ENCODE results near the gene C1QTNF2. TPM values are rescaled to one million over a fixed set of nuclear protein-coding genes. Genes with fewer than 3 reads are reported as not detected.

Gene C1QTNF2
- total RNA-seq, 1 experiment from 2014 or later: 0.39 TPM

DNA sequence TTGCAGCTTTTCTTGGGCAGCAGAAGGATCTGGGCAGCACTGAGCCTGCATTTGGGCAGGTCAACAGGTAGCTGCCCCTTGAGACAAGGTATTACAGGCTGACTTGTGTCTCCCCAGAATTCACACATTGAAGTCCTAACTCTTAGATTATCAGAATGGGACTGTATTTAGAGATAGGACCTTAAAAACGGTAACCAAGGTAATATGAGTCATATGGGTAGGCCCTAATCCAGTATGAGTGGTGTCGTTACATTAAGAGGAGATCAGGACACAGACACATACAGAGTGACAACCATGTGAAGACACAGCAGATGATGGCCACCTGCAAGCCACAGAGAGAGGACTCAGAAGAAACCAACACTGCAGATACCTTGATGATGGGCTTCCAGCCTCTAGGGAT is 3.2 kb downstream of the C1QTNF2 start:
- Histone ChIP-seq H3K9me3 (ENCODE audit: low read depth, low read length, poor library complexity, severe bottlenecking) (no peaks in the 10 kb centered on the region), H3K4me3 (ENCODE audit: low read depth, low read length, poor library complexity, severe bottlenecking) (no peak overlapping the region), H3K4me1 (ENCODE audit: insufficient read depth, low read length, poor library complexity, severe bottlenecking) (no peaks in the 10 kb centered on the region), H3K27me3 (replicated peaks; ENCODE audit: insufficient read depth, low read depth, low read length, poor library complexity) (peaks cover 11% of the 10 kb centered on the region), H3K27ac (ENCODE audit: low read depth, low read length, poor library complexity, severe bottlenecking) (no peak overlapping the region), H3K36me3 (ENCODE audit: insufficient read depth, low read length, poor library complexity, severe bottlenecking) (no peaks in the 10 kb centered on the region)
- no TSS peak for BruUV-seq (replicated peaks)
- no peak for DNase-seq (ENCODE audit: low spot score)
- TF ChIP-seq, protein P1, sequence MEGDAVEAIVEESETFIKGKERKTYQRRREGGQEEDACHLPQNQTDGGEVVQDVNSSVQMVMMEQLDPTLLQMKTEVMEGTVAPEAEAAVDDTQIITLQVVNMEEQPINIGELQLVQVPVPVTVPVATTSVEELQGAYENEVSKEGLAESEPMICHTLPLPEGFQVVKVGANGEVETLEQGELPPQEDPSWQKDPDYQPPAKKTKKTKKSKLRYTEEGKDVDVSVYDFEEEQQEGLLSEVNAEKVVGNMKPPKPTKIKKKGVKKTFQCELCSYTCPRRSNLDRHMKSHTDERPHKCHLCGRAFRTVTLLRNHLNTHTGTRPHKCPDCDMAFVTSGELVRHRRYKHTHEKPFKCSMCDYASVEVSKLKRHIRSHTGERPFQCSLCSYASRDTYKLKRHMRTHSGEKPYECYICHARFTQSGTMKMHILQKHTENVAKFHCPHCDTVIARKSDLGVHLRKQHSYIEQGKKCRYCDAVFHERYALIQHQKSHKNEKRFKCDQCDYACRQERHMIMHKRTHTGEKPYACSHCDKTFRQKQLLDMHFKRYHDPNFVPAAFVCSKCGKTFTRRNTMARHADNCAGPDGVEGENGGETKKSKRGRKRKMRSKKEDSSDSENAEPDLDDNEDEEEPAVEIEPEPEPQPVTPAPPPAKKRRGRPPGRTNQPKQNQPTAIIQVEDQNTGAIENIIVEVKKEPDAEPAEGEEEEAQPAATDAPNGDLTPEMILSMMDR (conservative IDR thresholded peaks at IDR 0.05; ENCODE audit: low read depth, low read length): no peak
- no peak for TF ChIP-seq EZH2 (IDR thresholded peaks at IDR 0.05; ENCODE audit: borderline replicate concordance, low read depth, low read length, poor library complexity, severe bottlenecking)
- ChIA-PET CTCF (interaction anchor here (0.6 kb wide), 1 partner anchor 448 kb away, joined by 4 read pairs; no protein-coding TSS in a partner anchor), POLR2A (ENCODE audit: low non-redundant PET) (no interaction called here)
- intact Hi-C loops (cut with micrococcal nuclease; ENCODE audit: unreplicated experiment): no loop called here

- H3K36me3 ChIP-seq (ENCODE audit: insufficient read depth, low read length, poor library complexity, severe bottlenecking): no peaks in the 10 kb centered on the region
- TF ChIP-seq, protein P1 (conservative IDR thresholded peaks at IDR 0.05; ENCODE audit: low read depth, low read length): no peak
- TF ChIP-seq EZH2 (IDR thresholded peaks at IDR 0.05; ENCODE audit: borderline replicate concordance, low read depth, low read length, poor library complexity, severe bottlenecking): no peak
- H3K4me1 ChIP-seq (ENCODE audit: insufficient read depth, low read length, poor library complexity, severe bottlenecking): no peaks in the 10 kb centered on the region
- no TSS peak for BruUV-seq (replicated peaks)
- no peak for DNase-seq (ENCODE audit: low spot score)
- ChIA-PET CTCF (no interaction called here), POLR2A (ENCODE audit: low non-redundant PET) (no interaction called here)
- no peak overlapping the region for H3K27ac ChIP-seq (ENCODE audit: low read depth, low read length, poor library complexity, severe bottlenecking)
- intact Hi-C loops (cut with micrococcal nuclease; ENCODE audit: unreplicated experiment): no loop called here
- H3K9me3 ChIP-seq (ENCODE audit: low read depth, low read length, poor library complexity, severe bottlenecking): no peaks in the 10 kb centered on the region
- H3K27me3 ChIP-seq (replicated peaks; ENCODE audit: insufficient read depth, low read depth, low read length, poor library complexity): peaks cover 11% of the 10 kb centered on the region
- no peak overlapping the region for H3K4me3 ChIP-seq (ENCODE audit: low read depth, low read length, poor library complexity, severe bottlenecking)
Measured at GRCh38 chr5:160366230-160366629, 4.2 kb downstream of the C1QTNF2 start.

DNA sequence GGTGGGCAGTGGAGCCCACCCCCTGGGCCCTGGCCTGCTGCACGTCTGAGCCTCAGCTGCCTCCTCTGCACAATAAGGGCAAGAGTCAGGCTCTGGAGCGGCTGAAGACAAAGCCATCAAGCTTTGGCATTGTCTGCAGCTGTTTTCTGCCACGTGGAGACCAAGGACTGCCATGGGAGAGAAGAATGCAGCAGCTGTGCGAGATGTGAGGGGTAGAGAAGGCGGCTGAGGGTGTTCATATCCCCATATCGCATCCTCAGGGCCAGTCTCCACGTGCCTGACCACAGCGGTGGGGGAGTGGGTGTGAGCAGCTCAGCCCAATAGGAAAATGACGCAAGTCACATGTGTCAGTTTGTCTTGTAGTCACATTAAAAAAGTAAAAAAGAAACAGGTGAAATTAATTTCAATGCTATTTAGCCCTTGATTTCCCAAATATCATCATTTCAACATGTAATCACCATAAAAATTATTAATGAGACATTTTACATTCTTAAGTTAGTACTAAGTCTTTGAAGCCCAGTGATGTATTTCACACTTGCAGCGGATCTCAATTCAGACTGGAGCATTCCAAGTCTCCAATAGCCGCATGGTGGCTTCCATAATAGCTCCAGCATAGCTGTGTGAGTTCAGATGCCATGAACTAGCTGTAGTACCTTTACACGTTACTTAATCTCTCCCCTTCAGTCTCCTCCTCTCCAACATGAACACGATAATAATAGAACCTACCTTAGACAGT is 6.6 kb downstream of the C1QTNF2 start:
- Histone ChIP-seq H3K27ac (ENCODE audit: low read depth, low read length, poor library complexity, severe bottlenecking) (no peak overlapping the region), H3K4me3 (ENCODE audit: low read depth, low read length, poor library complexity, severe bottlenecking) (no peak overlapping the region), H3K4me1 (ENCODE audit: insufficient read depth, low read length, poor library complexity, severe bottlenecking) (no peaks in the 10 kb centered on the region), H3K9me3 (ENCODE audit: low read depth, low read length, poor library complexity, severe bottlenecking) (no peaks in the 10 kb centered on the region), H3K27me3 (replicated peaks; ENCODE audit: insufficient read depth, low read depth, low read length, poor library complexity) (no peaks in the 10 kb centered on the region), H3K36me3 (ENCODE audit: insufficient read depth, low read length, poor library complexity, severe bottlenecking) (no peaks in the 10 kb centered on the region)
- CTCF ChIA-PET: no interaction called here
- intact Hi-C loops (cut with micrococcal nuclease; ENCODE audit: unreplicated experiment): no loop called here
- POLR2A ChIA-PET (ENCODE audit: low non-redundant PET): no interaction called here
- DNase-seq (ENCODE audit: low spot score): no peak
- TF ChIP-seq, protein P1 (conservative IDR thresholded peaks at IDR 0.05; ENCODE audit: low read depth, low read length): no peak
- TF ChIP-seq EZH2 (IDR thresholded peaks at IDR 0.05; ENCODE audit: borderline replicate concordance, low read depth, low read length, poor library complexity, severe bottlenecking): no peak
- BruUV-seq (replicated peaks): no TSS peak

Measured in A673 (cell line).